Testis (tissue), 3 donors: ENCODE measurements around the gene NRTN. TPM values are rescaled to one million over a fixed set of nuclear protein-coding genes. Genes with fewer than 3 reads are reported as not detected.

Experiments
- DNase-seq: peaks from one replicate; pipeline ENCODE4 v3.0.0-alpha.2; 2019
- H3K27ac ChIP-seq, 2 donors: fragments of 200-600 bp; sonication (generic); one replicate each; pipeline ENCODE4 v1.5.1; 2019
- H3K27me3 ChIP-seq: fragments of 200-600 bp; sonication (generic); one replicate; pipeline ENCODE4 v1.5.1; 2019
- H3K36me3 ChIP-seq: fragments of 200-600 bp; sonication (generic); one replicate; pipeline ENCODE4 v1.5.1; 2017; ENCODE audit warnings: low read depth; ENCODE audit errors: missing control alignments
- H3K4me1 ChIP-seq: fragments of 200-600 bp; sonication (generic); one replicate; pipeline ENCODE4 v1.5.1; 2019
- H3K4me3 ChIP-seq, 2 donors: fragments of 200-600 bp; sonication (generic); one replicate each; pipeline ENCODE4 v1.5.1; 2017 to 2019
- H3K9me3 ChIP-seq: fragments of 200-600 bp; sonication (generic); one replicate; pipeline ENCODE4 v1.5.1; 2017
- CTCF ChIP-seq, 3 experiments: fragments of 450-650 bp in 2 of 3; fragments of 200-600 bp in 1 of 3; sonication (generic) in 1 of 3; IDR thresholded peaks; one replicate each; pipeline ENCODE4 v1.5.1; 2016 to 2019; ENCODE audit warnings: antibody characterized with exemption in 3 of 3, mild to moderate bottlenecking in 2 of 3, moderate library complexity in 1 of 3
- POLR2A ChIP-seq: fragments of 450-650 bp; IDR thresholded peaks from one replicate; pipeline ENCODE4 v1.6.1; 2017; ENCODE audit warnings: antibody characterized with exemption, mild to moderate bottlenecking, moderate library complexity
- WGBS, 2 donors: methylation state at CpG; one replicate each; pipeline ENCODE4 v1.1.5; 2018; 5-methylcytosine and 5-hydroxymethylcytosine counted together
- intact Hi-C: fragments of 100-400 bp; cut with DNase I; formaldehyde crosslinking; loops from one replicate; pipeline ENCODE4 v1.15.1; 2023; ENCODE audit warnings: low total_unique reads
- polyA plus RNA-seq: library from polyadenylated mRNA; stranded (reverse); fragments of 350-450 nt; fragmentation: Illumina TruSeq; extraction: RNeasy Lipid Tissue Mini Kit (QIAGEN cat#74804); gene quantifications from one replicate; pipeline ENCODE4 v1.2.3, GENCODE V29; 2014; ENCODE audit warnings: low read depth, low replicate concordance; ENCODE audit not compliant: insufficient read depth
- total RNA-seq, 2 donors: library from RNA; depleted of rRNA; stranded (reverse); fragments of >200 nt; gene quantifications; one replicate each; pipeline ENCODE4 v1.2.3, GENCODE V29; 2016

Gene NRTN
- total and polyA plus RNA-seq, 3 donors from 2014 or later: 1.7 to 13.5 (median 6.5) TPM

- DNase-seq: no peak
- H3K27ac ChIP-seq: no peak overlapping the region
- H3K27me3 ChIP-seq: no peaks in the 10 kb centered on the region
- H3K4me3 ChIP-seq: peak overlapping the region in 1 of 2 donors; percentile 64
- intact Hi-C loops: no loop called here
- H3K4me1 ChIP-seq: peaks cover 3% of the 10 kb centered on the region
- H3K9me3 ChIP-seq: no peaks in the 10 kb centered on the region
- TF ChIP-seq CTCF (IDR thresholded peaks at IDR 0.05) (no peak), POLR2A (no peak)
- H3K36me3 ChIP-seq: no peaks in the 10 kb centered on the region
- WGBS, 2 donors: 17 to 47% methylated on average over 14 to 33 of the region's 34 CpGs
These were observed 24.9 kb downstream of the NRTN start for GRCh38 chr19:5829567-5830310.

GRCh38 chr19:5831159-5831558 is 26.3 kb downstream of the NRTN start:
- Histone ChIP-seq H3K36me3 (no peaks in the 10 kb centered on the region), H3K27ac (no peak overlapping the region), H3K4me1 (peaks cover 3% of the 10 kb centered on the region), H3K27me3 (no peaks in the 10 kb centered on the region), H3K4me3 (no peak overlapping the region), H3K9me3 (no peaks in the 10 kb centered on the region)
- TF ChIP-seq CTCF (IDR thresholded peaks at IDR 0.05) (no peak), POLR2A (no peak)
- WGBS, 2 donors: 88 to 91% methylated on average over 8 to 9 of the region's 9 CpGs
- intact Hi-C loops: no loop called here
- no peak for DNase-seq

DNA sequence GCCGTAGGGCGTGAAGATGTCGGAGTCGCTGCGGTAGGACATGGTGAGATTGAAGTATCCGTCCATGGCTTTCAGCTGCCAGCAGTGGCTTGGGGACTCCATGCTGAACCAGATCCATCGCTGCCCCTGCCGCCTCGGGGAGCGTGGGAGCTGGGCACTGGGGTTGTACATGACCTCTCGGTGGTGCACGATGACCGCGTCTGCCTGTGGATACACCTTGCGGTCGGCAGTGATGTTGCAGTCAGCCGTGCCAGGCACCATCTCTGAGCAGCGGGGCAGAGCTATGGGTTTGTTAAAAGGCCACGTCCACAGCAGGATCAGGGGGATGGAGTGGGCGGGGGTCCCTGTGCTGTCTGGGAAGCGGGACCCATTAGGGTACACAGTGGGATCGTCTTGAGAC is 27.2 kb downstream of the NRTN start:
- no peak for DNase-seq
- no peaks in the 10 kb centered on the region for H3K36me3 ChIP-seq
- H3K27ac ChIP-seq: no peak overlapping the region
- WGBS, 2 donors: 70 to 77% methylated on average over 12 to 22 of the region's 22 CpGs
- peaks cover under 1% of the 10 kb centered on the region for H3K4me1 ChIP-seq
- H3K9me3 ChIP-seq: no peaks in the 10 kb centered on the region
- no peaks in the 10 kb centered on the region for H3K27me3 ChIP-seq
- TF ChIP-seq CTCF (IDR thresholded peaks at IDR 0.05) (no peak), POLR2A (no peak)
- no peak overlapping the region for H3K4me3 ChIP-seq
- intact Hi-C loops: no loop called here

DNA sequence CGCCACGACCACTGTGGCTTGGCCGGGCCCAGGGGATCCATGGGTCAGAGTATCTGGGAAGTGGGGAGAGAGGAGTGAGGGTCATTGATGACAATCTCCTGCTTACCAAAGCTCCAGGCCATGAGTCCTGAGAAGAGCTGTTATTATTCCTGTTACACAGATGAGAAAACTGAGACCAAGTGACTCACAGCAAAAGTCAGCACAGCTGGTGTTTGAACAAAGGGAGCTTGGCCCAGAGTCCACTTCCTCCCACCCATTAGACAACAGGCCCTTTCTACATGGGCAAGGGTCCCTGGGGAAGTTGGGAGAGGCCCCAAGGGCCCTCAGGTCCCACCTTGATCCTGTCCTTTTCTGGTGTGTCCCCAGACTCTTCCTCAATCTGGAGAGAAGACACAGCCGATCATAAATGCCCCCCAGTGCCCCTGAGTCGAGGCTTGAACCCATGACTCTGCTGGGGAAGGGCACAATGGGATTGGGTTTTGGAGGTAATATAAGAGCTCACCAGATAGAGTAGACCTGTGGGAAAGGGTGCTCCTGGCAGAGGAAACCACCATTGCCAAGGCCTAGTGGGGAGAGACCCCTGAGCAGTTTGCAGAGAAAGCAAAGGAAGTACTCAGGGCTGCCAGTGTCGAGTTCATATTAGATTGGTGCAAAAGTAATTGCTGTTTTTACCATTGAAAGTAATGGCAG is 27.8 kb downstream of the NRTN start:
- TF ChIP-seq POLR2A: no peak
- TF ChIP-seq CTCF (IDR thresholded peaks at IDR 0.05): no peak
- no peaks in the 10 kb centered on the region for H3K36me3 ChIP-seq
- H3K4me3 ChIP-seq: no peak overlapping the region
- no peaks in the 10 kb centered on the region for H3K27me3 ChIP-seq
- H3K9me3 ChIP-seq: no peaks in the 10 kb centered on the region
- intact Hi-C loops: no loop called here
- 90 to 96% methylated on average over 6 of the region's 6 CpGs for WGBS, 2 donors
- no peaks in the 10 kb centered on the region for H3K4me1 ChIP-seq
- DNase-seq: no peak
- no peak overlapping the region for H3K27ac ChIP-seq
